Sigmoid colon (tissue), 7 donors: ENCODE results near the gene PRRT4. TPM values are rescaled to one million over a fixed set of nuclear protein-coding genes. Genes with fewer than 3 reads are reported as not detected.

ENCODE experiments used
- DNase-seq: peaks from one replicate; pipeline ENCODE4 v3.0.0-alpha.2; 2019
- H3K27ac ChIP-seq, 4 donors: fragments of 200-600 bp; sonication (generic); one replicate each; pipeline ENCODE4 v1.5.1; 2016 to 2019; ENCODE audit warnings: mild to moderate bottlenecking in 1 of 4
- H3K27me3 ChIP-seq, 3 donors: fragments of 200-600 bp; sonication (generic); one replicate each; pipeline ENCODE4 v1.5.1; 2019; ENCODE audit warnings: mild to moderate bottlenecking in 1 of 3
- H3K36me3 ChIP-seq, 4 donors: fragments of 200-600 bp; sonication (generic); one replicate each; pipeline ENCODE4 v1.5.1; 2016 to 2019
- H3K4me1 ChIP-seq, 4 donors: fragments of 200-600 bp; sonication (generic); one replicate each; pipeline ENCODE4 v1.5.1; 2017 to 2019
- H3K4me3 ChIP-seq, 4 donors: fragments of 200-600 bp; sonication (generic); one replicate each; pipeline ENCODE4 v1.5.1; 2017 to 2019; ENCODE audit warnings: mild to moderate bottlenecking in 2 of 4, moderate library complexity in 1 of 4
- H3K9me3 ChIP-seq, 4 donors: fragments of 200-600 bp in 3 of 4; sonication (generic) in 3 of 4; one replicate each; pipeline versions ENCODE4 v1.5.1 to v1.6.1; 2013 to 2019
- CTCF ChIP-seq, 4 experiments: fragments of 450-650 bp in 3 of 4; fragments of 200-600 bp in 1 of 4; IDR thresholded peaks; one replicate each; pipeline ENCODE4 v1.5.1; 2016 to 2019; ENCODE audit warnings: antibody characterized with exemption in 4 of 4, mild to moderate bottlenecking in 3 of 4, moderate library complexity in 2 of 4
- EP300 ChIP-seq, 4 donors: sonication (generic); formaldehyde crosslinking; IDR thresholded peaks; one replicate each; pipeline ENCODE4 v1.6.1; 2017; ENCODE audit warnings: antibody characterized with exemption in 4 of 4
- POLR2A ChIP-seq, 2 donors: fragments of 450-650 bp; IDR thresholded peaks; one replicate each; pipeline ENCODE4 v1.6.1; 2016; ENCODE audit warnings: antibody characterized with exemption in 2 of 2, mild to moderate bottlenecking in 2 of 2, moderate library complexity in 2 of 2
- POLR2AphosphoS5 ChIP-seq, 4 donors: sonication (generic); formaldehyde crosslinking; IDR thresholded peaks; one replicate each; pipeline ENCODE4 v1.6.1; 2017; ENCODE audit warnings: antibody characterized with exemption in 4 of 4
- WGBS, 2 donors: extraction: QIAGEN DNeasy Blood & Tissue Kit; methylation state at CpG; one replicate each; pipeline ENCODE4 v1.1.7; 2013; 5-methylcytosine and 5-hydroxymethylcytosine counted together
- intact Hi-C: fragments of 100-400 bp; cut with DNase I; formaldehyde crosslinking; loops from one replicate; pipeline ENCODE4 v1.15.1; 2023
- polyA plus RNA-seq, 3 donors: library from polyadenylated mRNA; stranded (reverse); fragments of 200-250 nt; gene quantifications; one replicate each; pipeline ENCODE4 v1.2.3, GENCODE V29; 2013
- total RNA-seq, 4 donors: library from RNA; depleted of rRNA; stranded (reverse); fragments of >200 nt; gene quantifications; one replicate each; pipeline ENCODE4 v1.1.0, GENCODE V29; 2016
- donor health status: healthy with polysubstance abuse.
- donor health status: Bipolar disorder and iron deficiency.
- donor health status: healthy.

PRRT4 gene
- total and polyA plus RNA-seq, 7 donors: 0.27 to 1.1 (median 0.83) TPM; not detected in 2

GRCh38 chr7:128404886-128405470 is 43.5 kb upstream of the PRRT4 start:
- DNase-seq: no peak
- Histone ChIP-seq H3K27ac (peak overlapping the region; percentile 50 to 94 (median 66)), H3K4me1 (peaks cover 0 to 48% (median 37%) of the 10 kb centered on the region in 4 donors), H3K4me3 (peak overlapping the region; percentile 64 to 87 (median 75)), H3K27me3 (no peaks in the 10 kb centered on the region), H3K36me3 (peaks cover 0 to 29% (median 13%) of the 10 kb centered on the region in 4 donors), H3K9me3 (no peaks in the 10 kb centered on the region)
- intact Hi-C loops: loop anchor here (5.0 kb wide), 1 partner anchor 818 kb away; the partner anchor contains the start of genes ARF5 and GCC1
- TF ChIP-seq POLR2AphosphoS5 (IDR thresholded peaks at IDR 0.05) (no peak), POLR2A (IDR thresholded peaks at IDR 0.05) (no peak), CTCF (IDR thresholded peaks at IDR 0.05) (no peak), EP300 (IDR thresholded peaks at IDR 0.05) (no peak)
- 22 to 34% methylated on average over 13 of the region's 13 CpGs for WGBS, 2 donors

DNA sequence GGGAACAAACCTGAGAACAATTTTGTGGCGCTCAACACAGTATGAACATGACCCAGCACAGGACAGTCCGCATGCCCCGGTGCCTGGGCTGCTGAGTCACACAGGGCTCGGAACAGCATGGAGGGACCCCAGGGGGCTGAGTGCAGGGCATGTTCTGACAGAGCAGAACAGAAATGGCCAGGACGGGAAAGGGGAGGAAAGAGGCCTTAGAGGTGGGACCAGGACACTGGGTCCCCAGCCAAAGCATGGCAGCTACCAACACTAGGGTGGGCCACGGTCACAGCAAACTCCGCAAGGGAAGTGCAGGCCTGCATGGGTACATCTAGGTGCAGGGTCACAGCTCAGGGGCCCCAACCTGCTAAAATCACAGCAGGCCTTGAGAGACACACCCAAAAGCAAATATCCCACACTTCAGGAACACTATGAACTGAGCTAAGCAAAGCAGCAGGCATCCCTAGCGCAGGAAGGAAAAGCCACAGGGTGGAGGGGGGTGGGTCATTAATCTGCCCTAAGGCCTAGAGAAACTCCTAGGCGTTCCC is 42.7 kb upstream of the PRRT4 start:
- TF ChIP-seq POLR2AphosphoS5 (IDR thresholded peaks at IDR 0.05): no peak
- no peak for TF ChIP-seq POLR2A (IDR thresholded peaks at IDR 0.05)
- no peak for DNase-seq
- Histone ChIP-seq H3K4me3 (no peak overlapping the region), H3K4me1 (peaks cover 0 to 47% (median 36%) of the 10 kb centered on the region in 4 donors), H3K36me3 (peaks cover 0 to 36% (median 16%) of the 10 kb centered on the region in 4 donors), H3K27ac (peak overlapping the region in 1 of 4 donors; percentile 50), H3K9me3 (no peaks in the 10 kb centered on the region), H3K27me3 (no peaks in the 10 kb centered on the region)
- WGBS, 2 donors: 63 to 81% methylated on average over 9 of the region's 9 CpGs
- intact Hi-C loops: no loop called here

GRCh38 chr7:128403676-128404075 is 42.2 kb upstream of the PRRT4 start:
- Histone ChIP-seq H3K4me3 (no peak overlapping the region), H3K36me3 (peaks cover 0 to 42% (median 17%) of the 10 kb centered on the region in 4 donors), H3K9me3 (no peaks in the 10 kb centered on the region), H3K27me3 (no peaks in the 10 kb centered on the region), H3K27ac (no peak overlapping the region), H3K4me1 (peaks cover 0 to 41% (median 31%) of the 10 kb centered on the region in 4 donors)
- WGBS, 2 donors: 92% methylated on average over 5 of the region's 5 CpGs
- DNase-seq: no peak
- intact Hi-C loops: no loop called here
- no peak for TF ChIP-seq POLR2AphosphoS5 (IDR thresholded peaks at IDR 0.05)
- no peak for TF ChIP-seq CTCF (IDR thresholded peaks at IDR 0.05)
- TF ChIP-seq POLR2A (IDR thresholded peaks at IDR 0.05): no peak
- no peak for TF ChIP-seq EP300 (IDR thresholded peaks at IDR 0.05)

GRCh38 chr7:128402356-128402755 is 40.9 kb upstream of the PRRT4 start:
- no peak overlapping the region for H3K27ac ChIP-seq
- H3K36me3 ChIP-seq: peaks cover 10 to 53% (median 28%) of the 10 kb centered on the region in 4 donors
- 74 to 87% methylated on average over 2 of the region's 2 CpGs for WGBS, 2 donors
- no peak for DNase-seq
- TF ChIP-seq CTCF (IDR thresholded peaks at IDR 0.05): no peak
- no peak for TF ChIP-seq EP300 (IDR thresholded peaks at IDR 0.05)
- no peak for TF ChIP-seq POLR2A (IDR thresholded peaks at IDR 0.05)
- no peak for TF ChIP-seq POLR2AphosphoS5 (IDR thresholded peaks at IDR 0.05)
- peaks cover 0 to 28% (median 21%) of the 10 kb centered on the region in 4 donors for H3K4me1 ChIP-seq
- no peaks in the 10 kb centered on the region for H3K27me3 ChIP-seq
- intact Hi-C loops: no loop called here
- H3K4me3 ChIP-seq: no peak overlapping the region
- H3K9me3 ChIP-seq: no peaks in the 10 kb centered on the region

DNA sequence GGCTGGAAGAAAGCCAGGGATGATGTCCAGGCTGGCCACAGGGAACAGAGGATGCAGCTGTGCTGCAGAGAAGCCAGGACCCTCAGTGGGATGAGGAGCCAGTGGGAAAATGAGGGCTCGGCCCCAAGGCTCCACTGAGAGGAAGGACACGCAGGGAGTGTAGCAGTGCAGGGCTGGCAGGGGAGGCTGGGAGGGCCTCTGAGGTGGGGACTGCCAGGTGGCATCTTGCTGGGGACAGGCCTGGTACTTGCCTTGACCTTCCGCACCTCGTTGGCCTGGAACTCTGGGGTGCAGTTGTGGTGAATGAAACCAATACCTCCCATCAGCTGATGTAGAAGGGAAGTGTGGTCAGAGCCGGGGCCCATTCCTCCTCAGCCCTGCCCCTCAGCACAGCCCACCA is 39.1 kb upstream of the PRRT4 start:
- H3K9me3 ChIP-seq: no peaks in the 10 kb centered on the region
- H3K4me1 ChIP-seq: peaks cover 0 to 16% (median 14%) of the 10 kb centered on the region in 4 donors
- H3K4me3 ChIP-seq: no peak overlapping the region
- H3K36me3 ChIP-seq: peaks cover 18 to 71% (median 40%) of the 10 kb centered on the region in 4 donors
- H3K27ac ChIP-seq: no peak overlapping the region
- TF ChIP-seq POLR2A (IDR thresholded peaks at IDR 0.05) (no peak), POLR2AphosphoS5 (IDR thresholded peaks at IDR 0.05) (no peak), EP300 (IDR thresholded peaks at IDR 0.05) (no peak), CTCF (IDR thresholded peaks at IDR 0.05) (no peak)
- no peak for DNase-seq
- no peaks in the 10 kb centered on the region for H3K27me3 ChIP-seq
- intact Hi-C loops: no loop called here
- 90 to 92% methylated on average over 5 of the region's 5 CpGs for WGBS, 2 donors
